H1 (cell line): ENCODE results near the gene ZNF518B. TPM values are rescaled to one million over a fixed set of nuclear protein-coding genes. Genes with fewer than 3 reads are reported as not detected.

Experiments
- BRCA1 ChIP-seq: IDR thresholded peaks from 2 replicates; pipeline ENCODE4 v1.6.1; 2012; ENCODE audit warnings: low read depth, low read length, improper control_type of control experiment
- SRF ChIP-seq: IDR thresholded peaks from 2 replicates; pipeline ENCODE4 v1.6.1; 2011; ENCODE audit warnings: mild to moderate bottlenecking, low read depth, low read length, moderate library complexity
- polyA plus RNA-seq, 7 experiments: library from polyadenylated mRNA; depleted of rRNA in 3 of 7; stranded (reverse) in 5 of 7; unstranded in 2 of 7; fragments of >200 nt in 5 of 7; fragments of 200-250 nt in 2 of 7; gene quantifications; 1 replicate in 5 of 7; 2 replicates in 1 of 7; 4 replicates in 1 of 7; pipeline versions ENCODE4 v1.2.1 to v1.2.3, GENCODE V29; 2011 to 2013; ENCODE audit warnings: missing spikeins in 2 of 7, mixed read lengths in 2 of 7
- total RNA-seq: library from RNA; stranded (reverse); fragmentation: NEBNext Ultra II Directional; extraction: Animal tissue kit (Norgen Biotek cat#: 25700); gene quantifications from 2 replicates; pipeline ENCODE4 v1.2.1, GENCODE V29; 2021

The ZNF518B gene
- total and polyA plus RNA-seq, 2 of the 8 experiments (the other 6 are each of a cell fraction or from before 2014, with no cell fraction given) = 2.9 to 9.0 TPM

DNA sequence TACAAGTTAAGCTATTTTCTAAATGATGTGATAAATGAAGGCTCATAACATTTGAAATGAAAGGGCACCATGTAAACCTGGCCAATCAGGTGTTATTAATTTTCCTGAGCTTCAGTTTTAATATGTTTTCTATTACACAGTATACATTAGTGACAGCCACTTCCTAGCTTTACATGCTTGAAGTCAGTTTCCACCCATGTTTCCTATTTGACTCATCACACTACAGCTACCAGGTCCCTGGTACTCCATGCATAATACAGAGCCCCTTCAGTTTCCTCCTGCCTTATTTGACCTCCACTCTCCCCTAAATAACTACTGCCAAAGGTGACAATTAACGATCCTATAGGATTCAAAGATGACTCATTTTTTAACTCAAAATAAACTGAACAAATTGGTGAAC is 18.3 kb downstream of the ZNF518B start (continued):
- no peak for TF ChIP-seq BRCA1
- TF ChIP-seq SRF = no peak
